Left lung (tissue), 10 donors: ENCODE data around the gene AKR1C1. TPM values are rescaled to one million over a fixed set of nuclear protein-coding genes. Genes with fewer than 3 reads are reported as not detected.
"Not testable (repeated sequence)": the region's sequence is repeated elsewhere in the genome, so short reads cannot be mapped to it uniquely, and the experiment has no call there.

ENCODE experiments used
- ATAC-seq: fragments of 200-7000 bp; cut with Tn5 transposase; one replicate; pipeline ENCODE4 v1.9.1; 2020; ENCODE audit warnings: moderate library complexity
- DNase-seq, 4 donors: peaks; one replicate each; pipeline ENCODE4 v3.0.0-alpha.2; 2013 to 2020
- H3K27ac ChIP-seq, 2 donors: fragments of 200-600 bp; sonication (generic) in 1 of 2; one replicate each; pipeline versions ENCODE4 v1.5.0 to v1.8.0; 2020 to 2021
- H3K27me3 ChIP-seq, 2 donors: fragments of 200-600 bp; sonication (generic) in 1 of 2; one replicate each; pipeline versions ENCODE4 v1.5.0 to v1.8.0; 2020 to 2021
- H3K36me3 ChIP-seq, 2 donors: fragments of 200-600 bp; sonication (generic) in 1 of 2; one replicate each; pipeline versions ENCODE4 v1.5.0 to v1.8.0; 2020 to 2021
- H3K4me1 ChIP-seq, 2 donors: fragments of 200-600 bp; one replicate each; pipeline ENCODE4 v1.8.0; 2021
- H3K4me3 ChIP-seq, 2 donors: fragments of 200-600 bp; sonication (generic) in 1 of 2; one replicate each; pipeline versions ENCODE4 v1.5.0 to v1.8.0; 2020 to 2021; ENCODE audit warnings: mild to moderate bottlenecking in 1 of 2
- H3K9me3 ChIP-seq, 2 donors: fragments of 200-600 bp; sonication (generic) in 1 of 2; one replicate each; pipeline versions ENCODE4 v1.5.0 to v1.8.0; 2020 to 2021
- intact Hi-C, 2 donors: fragments of 100-400 bp; cut with DNase I; formaldehyde crosslinking; loops; one replicate each; pipeline versions ENCODE4 v1.11.2 to v1.14.2; 2022
- polyA plus RNA-seq, 6 donors: library from polyadenylated mRNA; unstranded; fragments of 120-200 nt; gene quantifications; one replicate each; pipeline ENCODE4 v1.2.1, GENCODE V29; 2013; ENCODE audit not compliant: insufficient read length in 6 of 6
- total RNA-seq, 2 donors: library from RNA; stranded (reverse); fragmentation: NEBNext Ultra II Directional; extraction: Animal tissue kit (Norgen Biotek cat#: 25700); gene quantifications; one replicate each; pipeline ENCODE4 v1.2.1, GENCODE V29; 2021
- TF ChIP-seq, protein P1 (sequence below), 2 donors: fragments of 200-600 bp; sonication (generic) in 1 of 2; IDR thresholded peaks; one replicate each; pipeline versions ENCODE4 v1.5.0 to v1.8.0; 2021; ENCODE audit warnings: antibody characterized with exemption in 2 of 2
- donor health status: DM: no; HTN: yes; CAD: no.
- donor health status: DM: no; HTN: no; CAD: no.

Gene AKR1C1
- total and polyA plus RNA-seq, 8 donors: 8.1 to 92.2 (median 10.1) TPM

GRCh38 chr10:4926400-4926799 is 36.8 kb upstream of the AKR1C1 start:
- TF ChIP-seq, protein P1, sequence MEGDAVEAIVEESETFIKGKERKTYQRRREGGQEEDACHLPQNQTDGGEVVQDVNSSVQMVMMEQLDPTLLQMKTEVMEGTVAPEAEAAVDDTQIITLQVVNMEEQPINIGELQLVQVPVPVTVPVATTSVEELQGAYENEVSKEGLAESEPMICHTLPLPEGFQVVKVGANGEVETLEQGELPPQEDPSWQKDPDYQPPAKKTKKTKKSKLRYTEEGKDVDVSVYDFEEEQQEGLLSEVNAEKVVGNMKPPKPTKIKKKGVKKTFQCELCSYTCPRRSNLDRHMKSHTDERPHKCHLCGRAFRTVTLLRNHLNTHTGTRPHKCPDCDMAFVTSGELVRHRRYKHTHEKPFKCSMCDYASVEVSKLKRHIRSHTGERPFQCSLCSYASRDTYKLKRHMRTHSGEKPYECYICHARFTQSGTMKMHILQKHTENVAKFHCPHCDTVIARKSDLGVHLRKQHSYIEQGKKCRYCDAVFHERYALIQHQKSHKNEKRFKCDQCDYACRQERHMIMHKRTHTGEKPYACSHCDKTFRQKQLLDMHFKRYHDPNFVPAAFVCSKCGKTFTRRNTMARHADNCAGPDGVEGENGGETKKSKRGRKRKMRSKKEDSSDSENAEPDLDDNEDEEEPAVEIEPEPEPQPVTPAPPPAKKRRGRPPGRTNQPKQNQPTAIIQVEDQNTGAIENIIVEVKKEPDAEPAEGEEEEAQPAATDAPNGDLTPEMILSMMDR (IDR thresholded peaks at IDR 0.05): no peak
- DNase-seq (no peak), ATAC-seq (no peak)
- intact Hi-C loops: no loop called here
- Histone ChIP-seq H3K4me3 (no peak overlapping the region), H3K27me3 (no peaks in the 10 kb centered on the region), H3K4me1 (no peaks in the 10 kb centered on the region), H3K9me3 (peaks cover 0 to 20% of the 10 kb centered on the region in 2 donors), H3K36me3 (no peaks in the 10 kb centered on the region), H3K27ac (no peak overlapping the region)

DNA sequence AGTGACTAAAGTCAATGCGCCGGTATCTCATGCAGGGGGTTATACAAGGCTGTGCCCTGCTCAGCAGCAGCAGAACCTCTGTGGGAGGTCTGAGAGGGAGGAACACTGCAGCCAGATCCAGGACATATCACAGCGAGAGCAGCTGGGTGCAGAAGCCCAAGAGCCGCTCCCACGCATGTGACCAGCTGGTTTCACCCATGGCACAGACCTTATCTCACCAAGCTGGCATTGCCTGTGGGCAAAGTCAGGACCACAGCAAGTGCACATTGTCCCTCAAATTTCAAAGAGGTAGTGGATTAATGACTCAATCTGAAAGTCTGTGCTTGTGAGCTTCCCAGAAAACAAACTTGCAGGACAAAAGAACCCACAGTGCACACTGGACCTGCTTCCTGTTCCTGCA is 31.6 kb upstream of the AKR1C1 start:
- no peaks in the 10 kb centered on the region for H3K4me1 ChIP-seq
- ATAC-seq (no peak), DNase-seq (no peak)
- H3K4me3 ChIP-seq: no peak overlapping the region
- intact Hi-C loops: no loop called here
- peaks cover 0 to 6% of the 10 kb centered on the region in 2 donors for H3K9me3 ChIP-seq
- TF ChIP-seq, protein P1 (IDR thresholded peaks at IDR 0.05): no peak
- H3K36me3 ChIP-seq: no peaks in the 10 kb centered on the region
- no peaks in the 10 kb centered on the region for H3K27me3 ChIP-seq
- no peak overlapping the region for H3K27ac ChIP-seq

DNA sequence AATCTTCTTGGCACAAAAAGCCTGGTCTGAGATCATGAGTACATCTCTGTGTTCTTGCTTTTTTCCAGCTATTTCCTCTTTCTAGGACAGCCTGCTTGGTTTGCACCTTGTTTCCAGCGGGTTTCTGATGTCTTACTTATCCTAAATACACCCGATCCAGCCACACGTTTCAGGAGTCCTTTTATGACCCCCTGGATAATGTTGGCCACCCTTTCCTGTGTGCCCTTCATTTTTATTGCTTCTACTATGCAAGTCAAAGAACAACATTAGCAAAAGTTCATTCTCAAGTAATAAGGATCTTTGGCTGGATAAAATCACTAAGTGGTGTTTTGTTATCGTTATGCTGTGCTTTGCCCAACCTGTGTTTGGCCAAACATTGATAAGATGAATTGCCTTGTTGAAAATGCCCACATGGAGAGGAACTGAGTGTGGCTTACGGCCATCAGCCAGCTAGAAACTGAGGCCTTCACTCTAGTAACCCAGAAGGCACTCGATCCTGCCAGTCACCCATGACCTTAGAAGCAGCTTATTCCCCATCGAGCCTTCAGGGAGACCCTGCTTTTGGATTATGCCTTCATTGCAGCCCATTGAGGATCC is 28.7 kb upstream of the AKR1C1 start:
- Histone ChIP-seq H3K9me3 (no peaks in the 10 kb centered on the region), H3K27ac (no peak overlapping the region), H3K36me3 (no peaks in the 10 kb centered on the region), H3K4me3 (no peak overlapping the region), H3K27me3 (no peaks in the 10 kb centered on the region), H3K4me1 (no peaks in the 10 kb centered on the region)
- intact Hi-C loops: no loop called here
- ATAC-seq: no peak
- TF ChIP-seq, protein P1 (IDR thresholded peaks at IDR 0.05): no peak
- no peak for DNase-seq

- Histone ChIP-seq H3K9me3 (no peaks in the 10 kb centered on the region), H3K27ac (no peak overlapping the region), H3K4me1 (no peaks in the 10 kb centered on the region), H3K4me3 (no peak overlapping the region), H3K27me3 (no peaks in the 10 kb centered on the region), H3K36me3 (no peaks in the 10 kb centered on the region)
- peak in 1 of 4 donors; percentile 68 for DNase-seq
- intact Hi-C loops: no loop called here
- ATAC-seq: no peak
- TF ChIP-seq, protein P1 (IDR thresholded peaks at IDR 0.05): no peak
These were observed 25.9 kb upstream of the AKR1C1 start for GRCh38 chr10:4937346-4937745.

- TF ChIP-seq, protein P1 (IDR thresholded peaks at IDR 0.05): no peak
- intact Hi-C loops: no loop called here
- Histone ChIP-seq H3K36me3 (no peaks in the 10 kb centered on the region), H3K9me3 (no peaks in the 10 kb centered on the region), H3K4me1 (peaks cover 0 to 3% of the 10 kb centered on the region in 2 donors), H3K27ac (no peak overlapping the region), H3K27me3 (no peaks in the 10 kb centered on the region), H3K4me3 (no peak overlapping the region)
- ATAC-seq: no peak
- DNase-seq: no peak
These were observed 23.8 kb upstream of the AKR1C1 start for GRCh38 chr10:4939224-4940072.

GRCh38 chr10:4940073-4940428 is 23.2 kb upstream of the AKR1C1 start:
- H3K27ac ChIP-seq, DNase-seq, H3K4me1 ChIP-seq, H3K36me3 ChIP-seq, ATAC-seq, intact Hi-C loops, H3K9me3 ChIP-seq, H3K4me3 ChIP-seq, H3K27me3 ChIP-seq: not testable (repeated sequence)

GRCh38 chr10:4940909-4941308 is 22.3 kb upstream of the AKR1C1 start:
- H3K4me1 ChIP-seq, H3K27ac ChIP-seq, intact Hi-C loops, ATAC-seq, H3K27me3 ChIP-seq, DNase-seq, H3K36me3 ChIP-seq, H3K9me3 ChIP-seq, H3K4me3 ChIP-seq: not testable (repeated sequence)
